ENCODE data around the gene FCSK. TPM values are rescaled to one million over a fixed set of nuclear protein-coding genes. Genes with fewer than 3 reads are reported as not detected.

The FCSK gene
- total and polyA plus RNA-seq, 2 of the 13 experiments (the other 11 are each of a cell fraction or from before 2014, with no cell fraction given): 9.1 to 19.2 TPM

DNA sequence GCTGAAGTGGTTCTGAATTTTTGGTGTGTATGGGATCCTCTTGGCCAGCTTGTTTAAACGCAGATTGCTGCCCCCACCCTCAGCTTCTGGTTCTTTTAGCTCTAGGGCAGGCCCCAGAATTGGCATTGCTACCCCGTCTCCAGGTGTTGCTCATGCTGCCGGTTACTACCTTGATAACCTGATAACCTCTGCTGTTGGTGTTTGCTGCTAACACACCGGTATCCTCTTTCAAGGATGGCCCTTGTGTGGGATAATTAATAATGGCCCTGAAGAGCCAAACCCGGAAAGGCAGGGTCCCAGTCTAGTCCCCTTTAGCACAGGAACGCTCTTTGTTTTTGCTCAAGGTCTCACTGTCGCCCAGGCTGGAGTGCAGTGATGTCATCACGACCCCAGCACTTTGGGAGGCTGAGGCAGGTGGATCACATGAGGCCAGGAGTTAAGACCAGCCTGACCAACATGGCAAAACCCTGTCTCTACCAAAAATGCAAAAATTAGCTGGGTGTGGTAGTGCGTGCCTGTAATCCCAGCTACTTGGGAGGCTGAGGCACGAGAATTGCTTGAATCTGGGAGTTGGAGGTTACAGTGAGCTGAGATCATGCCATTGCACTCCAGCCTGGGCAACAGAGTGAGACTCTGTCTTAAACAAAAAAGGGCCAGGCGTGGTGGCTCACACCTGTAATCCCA is 14.2 kb upstream of the FCSK start (continued):
- TF ChIP-seq, protein P1, sequence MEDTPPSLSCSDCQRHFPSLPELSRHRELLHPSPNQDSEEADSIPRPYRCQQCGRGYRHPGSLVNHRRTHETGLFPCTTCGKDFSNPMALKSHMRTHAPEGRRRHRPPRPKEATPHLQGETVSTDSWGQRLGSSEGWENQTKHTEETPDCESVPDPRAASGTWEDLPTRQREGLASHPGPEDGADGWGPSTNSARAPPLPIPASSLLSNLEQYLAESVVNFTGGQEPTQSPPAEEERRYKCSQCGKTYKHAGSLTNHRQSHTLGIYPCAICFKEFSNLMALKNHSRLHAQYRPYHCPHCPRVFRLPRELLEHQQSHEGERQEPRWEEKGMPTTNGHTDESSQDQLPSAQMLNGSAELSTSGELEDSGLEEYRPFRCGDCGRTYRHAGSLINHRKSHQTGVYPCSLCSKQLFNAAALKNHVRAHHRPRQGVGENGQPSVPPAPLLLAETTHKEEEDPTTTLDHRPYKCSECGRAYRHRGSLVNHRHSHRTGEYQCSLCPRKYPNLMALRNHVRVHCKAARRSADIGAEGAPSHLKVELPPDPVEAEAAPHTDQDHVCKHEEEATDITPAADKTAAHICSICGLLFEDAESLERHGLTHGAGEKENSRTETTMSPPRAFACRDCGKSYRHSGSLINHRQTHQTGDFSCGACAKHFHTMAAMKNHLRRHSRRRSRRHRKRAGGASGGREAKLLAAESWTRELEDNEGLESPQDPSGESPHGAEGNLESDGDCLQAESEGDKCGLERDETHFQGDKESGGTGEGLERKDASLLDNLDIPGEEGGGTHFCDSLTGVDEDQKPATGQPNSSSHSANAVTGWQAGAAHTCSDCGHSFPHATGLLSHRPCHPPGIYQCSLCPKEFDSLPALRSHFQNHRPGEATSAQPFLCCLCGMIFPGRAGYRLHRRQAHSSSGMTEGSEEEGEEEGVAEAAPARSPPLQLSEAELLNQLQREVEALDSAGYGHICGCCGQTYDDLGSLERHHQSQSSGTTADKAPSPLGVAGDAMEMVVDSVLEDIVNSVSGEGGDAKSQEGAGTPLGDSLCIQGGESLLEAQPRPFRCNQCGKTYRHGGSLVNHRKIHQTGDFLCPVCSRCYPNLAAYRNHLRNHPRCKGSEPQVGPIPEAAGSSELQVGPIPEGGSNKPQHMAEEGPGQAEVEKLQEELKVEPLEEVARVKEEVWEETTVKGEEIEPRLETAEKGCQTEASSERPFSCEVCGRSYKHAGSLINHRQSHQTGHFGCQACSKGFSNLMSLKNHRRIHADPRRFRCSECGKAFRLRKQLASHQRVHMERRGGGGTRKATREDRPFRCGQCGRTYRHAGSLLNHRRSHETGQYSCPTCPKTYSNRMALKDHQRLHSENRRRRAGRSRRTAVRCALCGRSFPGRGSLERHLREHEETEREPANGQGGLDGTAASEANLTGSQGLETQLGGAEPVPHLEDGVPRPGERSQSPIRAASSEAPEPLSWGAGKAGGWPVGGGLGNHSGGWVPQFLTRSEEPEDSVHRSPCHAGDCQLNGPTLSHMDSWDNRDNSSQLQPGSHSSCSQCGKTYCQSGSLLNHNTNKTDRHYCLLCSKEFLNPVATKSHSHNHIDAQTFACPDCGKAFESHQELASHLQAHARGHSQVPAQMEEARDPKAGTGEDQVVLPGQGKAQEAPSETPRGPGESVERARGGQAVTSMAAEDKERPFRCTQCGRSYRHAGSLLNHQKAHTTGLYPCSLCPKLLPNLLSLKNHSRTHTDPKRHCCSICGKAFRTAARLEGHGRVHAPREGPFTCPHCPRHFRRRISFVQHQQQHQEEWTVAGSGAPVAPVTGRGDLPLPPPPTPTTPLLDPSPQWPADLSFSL (CRISPR knock-in tag; IDR thresholded peaks at IDR 0.05): no peak
- TF ChIP-seq ZSCAN12 (CRISPR knock-in tag; IDR thresholded peaks at IDR 0.05): no peak
- no peak for TF ChIP-seq ZNF354B (CRISPR knock-in tag; IDR thresholded peaks at IDR 0.05)
- TF ChIP-seq, protein P2, sequence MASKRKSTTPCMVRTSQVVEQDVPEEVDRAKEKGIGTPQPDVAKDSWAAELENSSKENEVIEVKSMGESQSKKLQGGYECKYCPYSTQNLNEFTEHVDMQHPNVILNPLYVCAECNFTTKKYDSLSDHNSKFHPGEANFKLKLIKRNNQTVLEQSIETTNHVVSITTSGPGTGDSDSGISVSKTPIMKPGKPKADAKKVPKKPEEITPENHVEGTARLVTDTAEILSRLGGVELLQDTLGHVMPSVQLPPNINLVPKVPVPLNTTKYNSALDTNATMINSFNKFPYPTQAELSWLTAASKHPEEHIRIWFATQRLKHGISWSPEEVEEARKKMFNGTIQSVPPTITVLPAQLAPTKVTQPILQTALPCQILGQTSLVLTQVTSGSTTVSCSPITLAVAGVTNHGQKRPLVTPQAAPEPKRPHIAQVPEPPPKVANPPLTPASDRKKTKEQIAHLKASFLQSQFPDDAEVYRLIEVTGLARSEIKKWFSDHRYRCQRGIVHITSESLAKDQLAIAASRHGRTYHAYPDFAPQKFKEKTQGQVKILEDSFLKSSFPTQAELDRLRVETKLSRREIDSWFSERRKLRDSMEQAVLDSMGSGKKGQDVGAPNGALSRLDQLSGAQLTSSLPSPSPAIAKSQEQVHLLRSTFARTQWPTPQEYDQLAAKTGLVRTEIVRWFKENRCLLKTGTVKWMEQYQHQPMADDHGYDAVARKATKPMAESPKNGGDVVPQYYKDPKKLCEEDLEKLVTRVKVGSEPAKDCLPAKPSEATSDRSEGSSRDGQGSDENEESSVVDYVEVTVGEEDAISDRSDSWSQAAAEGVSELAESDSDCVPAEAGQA (IDR thresholded peaks at IDR 0.05; ENCODE audit: low read depth): no peak
- TF ChIP-seq, protein P2 (CRISPR knock-in tag; IDR thresholded peaks at IDR 0.05; ENCODE audit: borderline replicate concordance): no peak
- no peak for TF ChIP-seq ZNF660 (CRISPR knock-in tag; IDR thresholded peaks at IDR 0.05; ENCODE audit: borderline replicate concordance, low read depth)
- TF ChIP-seq DPF2 (CRISPR knock-in tag; IDR thresholded peaks at IDR 0.05; ENCODE audit: borderline replicate concordance, low read depth): no peak
- no peak for TF ChIP-seq ZNF138 (CRISPR knock-in tag; IDR thresholded peaks at IDR 0.05; ENCODE audit: low read depth)
- TF ChIP-seq HOXA3 (CRISPR knock-in tag; IDR thresholded peaks at IDR 0.05): peak; percentile 51; the same call in 1 of the 2 replicates
- no peak for TF ChIP-seq EZH2 (conservative IDR thresholded peaks at IDR 0.05; ENCODE audit: low read depth, low read length)
- no peak; the same call in 1 of the 2 replicates for TF ChIP-seq CEBPB (IDR thresholded peaks at IDR 0.05; ENCODE audit: borderline replicate concordance, low read depth, low read length)
- TF ChIP-seq, protein P3, sequence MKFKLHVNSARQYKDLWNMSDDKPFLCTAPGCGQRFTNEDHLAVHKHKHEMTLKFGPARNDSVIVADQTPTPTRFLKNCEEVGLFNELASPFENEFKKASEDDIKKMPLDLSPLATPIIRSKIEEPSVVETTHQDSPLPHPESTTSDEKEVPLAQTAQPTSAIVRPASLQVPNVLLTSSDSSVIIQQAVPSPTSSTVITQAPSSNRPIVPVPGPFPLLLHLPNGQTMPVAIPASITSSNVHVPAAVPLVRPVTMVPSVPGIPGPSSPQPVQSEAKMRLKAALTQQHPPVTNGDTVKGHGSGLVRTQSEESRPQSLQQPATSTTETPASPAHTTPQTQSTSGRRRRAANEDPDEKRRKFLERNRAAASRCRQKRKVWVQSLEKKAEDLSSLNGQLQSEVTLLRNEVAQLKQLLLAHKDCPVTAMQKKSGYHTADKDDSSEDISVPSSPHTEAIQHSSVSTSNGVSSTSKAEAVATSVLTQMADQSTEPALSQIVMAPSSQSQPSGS (CRISPR knock-in tag; IDR thresholded peaks at IDR 0.05): peak; percentile 77; the same call in 1 of the 2 replicates
- no peak for TF ChIP-seq ESRRA (CRISPR knock-in tag; IDR thresholded peaks at IDR 0.05; ENCODE audit: low read depth)
- TF ChIP-seq SAP130 (CRISPR knock-in tag; IDR thresholded peaks at IDR 0.05; ENCODE audit: low read depth): peak; percentile 26; the same call in 1 of the 2 replicates
- TF ChIP-seq ZC3H13 (CRISPR knock-in tag; IDR thresholded peaks at IDR 0.05): no peak
- TF ChIP-seq GTF3A (CRISPR knock-in tag; conservative IDR thresholded peaks at IDR 0.05): no peak

All from HepG2 (cell line).